ENCODE data around the gene GPR89A.
"Not testable (repeated sequence)": the region's sequence is repeated elsewhere in the genome, so short reads cannot be mapped to it uniquely, and the experiment has no call there.

GRCh38 chr1:145686078-145686477 is 78.3 kb downstream of the GPR89A start:
- TF ChIP-seq CTCF, POLR2A, EP300 (IDR thresholded peaks at IDR 0.05): not testable (repeated sequence)
